Right cardiac atrium (tissue), 5 donors: ENCODE data around the gene MRPL58. TPM values are rescaled to one million over a fixed set of nuclear protein-coding genes. Genes with fewer than 3 reads are reported as not detected.
"Not testable (repeated sequence)": the region's sequence is repeated elsewhere in the genome, so short reads cannot be mapped to it uniquely, and the experiment has no call there.

Source experiments
- ATAC-seq, 2 donors: fragments of 200-7000 bp; cut with Tn5 transposase; one replicate each; pipeline versions ENCODE4 v1.8.0 to v1.9.1; 2020; ENCODE audit warnings: moderate library complexity in 2 of 2, mild to moderate bottlenecking in 1 of 2
- DNase-seq, 3 donors: peaks; one replicate each; pipeline ENCODE4 v3.0.0-alpha.2; 2020
- H3K27ac ChIP-seq: one replicate; pipeline ENCODE4 v1.5.1; 2013; ENCODE audit warnings: mild to moderate bottlenecking, low read length, control low read depth, moderate library complexity
- H3K27me3 ChIP-seq: one replicate; pipeline ENCODE4 v1.6.1; 2013; ENCODE audit not compliant: control insufficient read depth, insufficient read depth
- H3K4me1 ChIP-seq: one replicate; pipeline ENCODE4 v1.6.1; 2013; ENCODE audit warnings: low read length; ENCODE audit not compliant: control insufficient read depth, insufficient read depth
- H3K4me3 ChIP-seq: one replicate; pipeline ENCODE4 v1.5.1; 2013; ENCODE audit warnings: low read length, control low read depth
- H3K9me3 ChIP-seq: one replicate; pipeline ENCODE4 v1.6.1; 2013; ENCODE audit warnings: low read length; ENCODE audit not compliant: control insufficient read depth
- WGBS: extraction: QIAGEN DNeasy Blood & Tissue Kit; methylation state at CpG from one replicate; pipeline ENCODE4 v1.1.7; 2013; 5-methylcytosine and 5-hydroxymethylcytosine counted together
- intact Hi-C, 4 donors: fragments of 100-400 bp; cut with DNase I; formaldehyde crosslinking; loops; one replicate each; pipeline versions ENCODE4 v1.11.0 to v1.14.0; 2022 to 2023
- polyA plus RNA-seq: library from polyadenylated mRNA; stranded (reverse); fragments of 200-250 nt; gene quantifications from one replicate; pipeline ENCODE4 v1.2.3, GENCODE V29; 2013
- total RNA-seq, 4 donors: library from RNA; stranded (reverse); fragmentation: NEBNext Ultra II Directional; extraction: Animal tissue kit (Norgen Biotek cat#: 25700); gene quantifications; one replicate each; pipeline ENCODE4 v1.2.1, GENCODE V29; 2021
- donor health status: healthy with polysubstance abuse.
- donor health status: DM: no; HTN: yes; CAD: no.
- donor health status: DM: no; HTN: no; CAD: no.
- donor health status: DM: no; HTN: yes; CAD: no; lungs with severe emphysema.
- donor health status: DM: yes; HTN: yes; CAD: no.

MRPL58 gene
- total and polyA plus RNA-seq, 5 donors, result 35.1 to 62.6 (median 38.3) TPM

DNA sequence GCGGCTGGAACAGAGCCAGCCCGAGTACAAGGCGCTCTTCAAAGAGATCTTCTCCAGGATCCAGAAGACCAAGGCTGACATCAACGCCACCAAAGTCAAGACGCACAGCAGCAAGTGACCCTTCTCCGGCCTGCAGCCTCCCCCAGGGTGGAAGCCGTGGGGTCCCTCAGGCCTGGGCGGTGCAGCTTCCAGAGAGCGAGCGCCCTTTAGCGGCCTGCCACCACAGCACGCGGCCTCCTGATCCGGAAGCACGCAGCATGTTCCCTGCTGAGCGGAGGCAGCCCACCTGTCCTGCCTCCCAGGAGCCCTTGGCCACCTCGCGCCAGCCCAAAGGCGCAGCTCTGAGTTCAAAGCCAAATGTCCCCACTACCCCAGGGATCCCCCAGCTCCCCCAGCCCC lies 8.5 kb upstream of the MRPL58 start:
- peaks cover 4% of the 10 kb centered on the region for H3K4me1 ChIP-seq
- no peak overlapping the region for H3K4me3 ChIP-seq
- 92% methylated on average over 19 of the region's 19 CpGs for WGBS
- no peaks in the 10 kb centered on the region for H3K9me3 ChIP-seq
- DNase-seq, result no peak
- intact Hi-C loops, result no loop called here
- H3K27me3 ChIP-seq, result no peaks in the 10 kb centered on the region
- H3K27ac ChIP-seq, result no peak overlapping the region
- ATAC-seq, result no peak

DNA sequence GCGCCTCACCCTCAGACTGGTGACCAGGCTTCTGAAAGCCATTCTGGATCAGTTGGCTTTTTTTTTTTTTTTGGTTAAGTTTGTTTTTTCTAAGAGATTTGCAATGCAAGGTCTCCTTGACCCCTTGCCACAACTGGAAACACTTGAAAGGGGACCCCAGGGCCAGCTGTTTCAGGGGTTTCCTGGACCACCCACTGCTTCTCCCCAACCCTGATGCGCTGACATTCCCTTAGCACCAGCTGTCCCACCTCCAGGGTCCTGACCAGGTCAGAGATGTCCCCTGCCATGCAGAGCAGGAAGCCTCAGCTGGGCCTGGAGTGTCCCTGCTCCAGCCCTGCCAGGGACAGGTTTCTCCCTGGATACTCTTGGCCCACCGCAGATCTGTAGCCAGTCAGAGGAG lies 8.1 kb upstream of the MRPL58 start:
- 96% methylated on average over 3 of the region's 3 CpGs for WGBS
- intact Hi-C loops, result no loop called here
- ATAC-seq (no peak), DNase-seq (no peak)
- H3K4me1 ChIP-seq, result peaks cover under 1% of the 10 kb centered on the region
- H3K27me3 ChIP-seq, result no peaks in the 10 kb centered on the region
- H3K27ac ChIP-seq, result no peak overlapping the region
- H3K4me3 ChIP-seq, result no peak overlapping the region
- no peaks in the 10 kb centered on the region for H3K9me3 ChIP-seq

- intact Hi-C loops, result no loop called here
- Histone ChIP-seq H3K4me1 (no peaks in the 10 kb centered on the region), H3K27me3 (no peaks in the 10 kb centered on the region), H3K9me3 (no peaks in the 10 kb centered on the region), H3K4me3 (no peak overlapping the region), H3K27ac (no peak overlapping the region)
- ATAC-seq (no peak), DNase-seq (no peak)
- 89% methylated on average over 8 of the region's 8 CpGs for WGBS
Observed at GRCh38 chr17:75005291-75005690, 7.2 kb upstream of the MRPL58 start.

GRCh38 chr17:75006084-75006483 lies 6.4 kb upstream of the MRPL58 start:
- H3K4me1 ChIP-seq, ATAC-seq, intact Hi-C loops, DNase-seq, H3K27ac ChIP-seq, H3K9me3 ChIP-seq, H3K4me3 ChIP-seq, H3K27me3 ChIP-seq: not testable (repeated sequence)
- 91% methylated on average over 6 of the region's 6 CpGs for WGBS

- ATAC-seq, result no peak
- intact Hi-C loops, result no loop called here
- Histone ChIP-seq H3K27me3 (no peaks in the 10 kb centered on the region), H3K9me3 (no peaks in the 10 kb centered on the region), H3K4me1 (no peaks in the 10 kb centered on the region), H3K27ac (no peak overlapping the region), H3K4me3 (no peak overlapping the region)
- 86% methylated on average over 5 of the region's 5 CpGs for WGBS
- DNase-seq, result no peak
Observed at GRCh38 chr17:75006653-75007052, 5.8 kb upstream of the MRPL58 start.

GRCh38 chr17:75008373-75008772 lies 4.1 kb upstream of the MRPL58 start:
- no peak for DNase-seq
- H3K4me3 ChIP-seq, result no peak overlapping the region
- no peaks in the 10 kb centered on the region for H3K27me3 ChIP-seq
- H3K4me1 ChIP-seq, result no peaks in the 10 kb centered on the region
- 92% methylated on average over 6 of the region's 6 CpGs for WGBS
- no peak for ATAC-seq
- H3K27ac ChIP-seq, result no peak overlapping the region
- intact Hi-C loops, result no loop called here
- no peaks in the 10 kb centered on the region for H3K9me3 ChIP-seq

DNA sequence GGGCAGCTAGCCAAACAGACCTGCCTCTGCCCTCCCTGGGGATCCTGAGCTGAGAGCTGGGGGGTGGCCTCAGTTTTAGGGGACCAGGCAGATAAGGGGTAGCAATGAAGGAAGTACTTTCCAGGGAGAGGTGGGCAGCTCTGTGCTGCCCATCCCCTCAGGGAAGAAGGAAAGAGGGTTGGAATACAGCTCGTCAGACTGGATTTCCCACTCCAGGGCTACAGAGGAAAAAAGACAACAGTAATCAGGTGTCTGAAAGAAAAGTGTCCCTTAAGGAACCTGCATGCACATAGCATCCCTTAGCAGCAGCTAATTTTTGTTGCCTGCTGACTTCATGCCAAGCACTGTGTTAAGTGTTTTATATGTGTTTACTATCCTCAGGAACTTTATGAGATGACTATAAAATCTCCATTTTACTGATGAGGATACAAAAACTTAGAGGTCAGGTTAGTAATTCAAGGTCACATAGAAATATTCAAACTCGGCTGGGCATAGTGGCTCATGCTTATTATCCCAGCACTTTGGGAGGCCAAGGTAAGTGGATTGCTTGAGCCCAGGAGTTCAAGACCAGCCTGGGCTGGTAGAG lies 3.2 kb upstream of the MRPL58 start:
- DNase-seq (no peak), ATAC-seq (no peak)
- no peaks in the 10 kb centered on the region for H3K9me3 ChIP-seq
- no peaks in the 10 kb centered on the region for H3K27me3 ChIP-seq
- WGBS, result 81% methylated on average over 2 of the region's 2 CpGs
- no peak overlapping the region for H3K4me3 ChIP-seq
- no peak overlapping the region for H3K27ac ChIP-seq
- peaks cover 2% of the 10 kb centered on the region for H3K4me1 ChIP-seq
- intact Hi-C loops, result no loop called here

- DNase-seq (no peak), ATAC-seq (peak; percentile 12 to 40)
- Histone ChIP-seq H3K4me3 (no peak overlapping the region), H3K9me3 (no peaks in the 10 kb centered on the region), H3K27me3 (no peaks in the 10 kb centered on the region), H3K4me1 (peaks cover 2% of the 10 kb centered on the region), H3K27ac (peak overlapping the region; percentile 23)
- intact Hi-C loops, result loop anchor here in 1 of 4 donors (5.0 kb wide), 1 partner anchor 49 kb away; no protein-coding TSS in a partner anchor
- 57% methylated on average over 8 of the region's 8 CpGs for WGBS
Observed at GRCh38 chr17:75010683-75011400, 1.6 kb upstream of the MRPL58 start.

- peak overlapping the region; percentile 61 for H3K27ac ChIP-seq
- no peaks in the 10 kb centered on the region for H3K27me3 ChIP-seq
- peak overlapping the region; percentile 70 for H3K4me3 ChIP-seq
- DNase-seq (peak; percentile 71 to 80 (median 71)), ATAC-seq (peak; percentile 74 to 79)
- whole genome bisulfite sequencing, result 34% methylated on average over 13 of the region's 13 CpGs
- peaks cover 2% of the 10 kb centered on the region for H3K4me1 ChIP-seq
- no peaks in the 10 kb centered on the region for H3K9me3 ChIP-seq
- intact Hi-C loops, result loop anchor here in 1 of 4 donors (5.0 kb wide), 1 partner anchor 49 kb away; no protein-coding TSS in a partner anchor
Observed at GRCh38 chr17:75011401-75012095, 922 bp upstream of the MRPL58 start.

- ATAC-seq, result no peak
- Histone ChIP-seq H3K9me3 (no peaks in the 10 kb centered on the region), H3K27me3 (no peaks in the 10 kb centered on the region), H3K4me3 (peak overlapping the region; percentile 70), H3K27ac (peak overlapping the region; percentile 61), H3K4me1 (peaks cover 2% of the 10 kb centered on the region)
- DNase-seq, result no peak
- WGBS, result 24% methylated on average over 5 of the region's 5 CpGs
- intact Hi-C loops, result loop anchor here in 1 of 4 donors (5.0 kb wide), 1 partner anchor 50 kb away; no protein-coding TSS in a partner anchor
Observed at GRCh38 chr17:75012096-75012345, 449 bp upstream of the MRPL58 start.

DNA sequence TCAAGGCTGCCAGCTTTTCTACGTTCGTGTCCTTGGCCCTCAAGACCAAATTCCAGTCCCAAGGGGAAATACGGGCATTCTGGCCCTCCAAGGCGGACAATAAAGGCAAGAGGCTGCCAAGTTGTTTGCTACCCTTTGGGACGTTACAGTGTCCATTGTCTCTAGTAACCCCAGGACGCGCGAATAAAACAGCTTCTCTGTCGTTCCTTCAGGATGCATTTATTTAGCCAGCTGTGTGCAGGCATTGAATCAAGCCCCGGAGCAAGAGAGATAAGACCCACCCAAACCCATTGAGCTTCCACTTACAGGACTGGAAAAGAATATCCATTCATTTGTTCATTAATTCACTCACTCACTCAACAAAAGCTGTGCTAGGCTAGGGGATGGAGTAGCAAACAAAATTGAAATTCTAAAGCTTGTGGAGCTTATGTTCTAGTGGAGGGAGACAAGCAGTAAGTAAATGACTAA lies 656 bp downstream of the MRPL58 start:
- ATAC-seq (no peak), DNase-seq (no peak)
- H3K27me3 ChIP-seq, result no peaks in the 10 kb centered on the region
- under 1% methylated on average over 10 of the region's 10 CpGs for WGBS
- peak overlapping the region; percentile 70 for H3K4me3 ChIP-seq
- intact Hi-C loops, result loop anchor here in 1 of 4 donors (5.0 kb wide), 1 partner anchor 51 kb away; no protein-coding TSS in a partner anchor
- no peaks in the 10 kb centered on the region for H3K9me3 ChIP-seq
- peak overlapping the region; percentile 3 for H3K27ac ChIP-seq
- H3K4me1 ChIP-seq, result peaks cover 2% of the 10 kb centered on the region
